Psoas muscle (tissue), 8 donors: ENCODE data around the gene PAIP2. TPM values are rescaled to one million over a fixed set of nuclear protein-coding genes. Genes with fewer than 3 reads are reported as not detected.
A peak's percentile ranks its signal among the peaks of the same experiment; 100 is the strongest.

Source experiments
- ATAC-seq, 4 donors: fragments of 200-7000 bp; cut with Tn5 transposase; one replicate each; pipeline ENCODE4 v1.9.1; 2020; ENCODE audit warnings: moderate library complexity in 3 of 4, mild to moderate bottlenecking in 2 of 4
- DNase-seq, 2 donors: peaks; one replicate each; pipeline ENCODE4 v3.0.0-alpha.2; 2020
- H3K27ac ChIP-seq: fragments of 200-600 bp; one replicate; pipeline ENCODE4 v1.8.0; 2022
- H3K27me3 ChIP-seq, 3 donors: fragments of 200-600 bp in 1 of 3; one replicate each; pipeline versions ENCODE4 v1.6.1 to v1.8.0; 2013 to 2022; ENCODE audit warnings: low read length in 2 of 3, mild to moderate bottlenecking in 2 of 3, moderate library complexity in 1 of 3; ENCODE audit not compliant: insufficient read depth in 3 of 3
- H3K36me3 ChIP-seq, 2 donors: fragments of 200-600 bp in 1 of 2; one replicate each; pipeline versions ENCODE4 v1.6.1 to v1.8.0; 2013 to 2022; ENCODE audit warnings: low read depth in 1 of 2, mild to moderate bottlenecking in 1 of 2, moderate library complexity in 1 of 2; ENCODE audit not compliant: insufficient read depth in 1 of 2
- H3K4me1 ChIP-seq: fragments of 200-600 bp; one replicate; pipeline ENCODE4 v1.8.0; 2022
- H3K4me3 ChIP-seq: fragments of 200-600 bp; one replicate; pipeline ENCODE4 v1.8.0; 2022; ENCODE audit warnings: mild to moderate bottlenecking
- H3K9me3 ChIP-seq: fragments of 200-600 bp; one replicate; pipeline ENCODE4 v1.8.0; 2022
- CTCF ChIP-seq: fragments of 200-600 bp; IDR thresholded peaks from one replicate; pipeline ENCODE4 v1.8.0; 2022; ENCODE audit warnings: antibody characterized with exemption
- WGBS, 3 donors: extraction: QIAGEN DNeasy Blood & Tissue Kit; methylation state at CpG; one replicate each; pipeline versions ENCODE4 v1.1.6 to v1.1.7; 2013; 5-methylcytosine and 5-hydroxymethylcytosine counted together
- intact Hi-C, 2 donors: fragments of 100-400 bp; cut with DNase I; formaldehyde crosslinking; loops; one replicate each; pipeline versions ENCODE4 v1.11.0 to v1.14.2; 2022
- polyA plus RNA-seq, 3 donors: library from polyadenylated mRNA; stranded (reverse); fragments of 200-250 nt; gene quantifications; one replicate each; pipeline ENCODE4 v1.2.3, GENCODE V29; 2013
- total RNA-seq, 4 donors: library from RNA; stranded (reverse); fragmentation: NEBNext Ultra II Directional in 2 of 4; extraction: Animal tissue kit (Norgen Biotek cat#: 25700) in 2 of 4; gene quantifications; one replicate each; pipeline versions ENCODE4 v1.2.1 to v1.2.4, GENCODE V29; 2021 to 2023
- donor health status: healthy with polysubstance abuse.
- donor health status: DM: no; HTN: no; CAD: no; lungs with moderate emphysema.
- donor health status: Bipolar disorder and iron deficiency.
- donor health status: healthy.
- donor health status: DM: yes; HTN: yes; CAD: no.
- donor health status: DM: no; HTN: no; CAD: no.
- donor health status: DM: no; HTN: no; CAD: no.
- donor health status: DM: yes; HTN: yes; CAD: no.

PAIP2 gene
- total and polyA plus RNA-seq, 7 donors = 111 to 252 (median 117) TPM

- Histone ChIP-seq H3K4me1 (peaks cover 64% of the 10 kb centered on the region), H3K27me3 (no peaks in the 10 kb centered on the region), H3K36me3 (peaks cover 0 to 9% of the 10 kb centered on the region in 2 donors), H3K4me3 (no peak overlapping the region), H3K9me3 (no peaks in the 10 kb centered on the region), H3K27ac (peak overlapping the region; percentile 85)
- TF ChIP-seq CTCF = no peak
- no peak for DNase-seq
- intact Hi-C loops = loop anchor here in 1 of 2 donors (10.0 kb wide), 1 partner anchor 351 kb away; no protein-coding TSS in a partner anchor
- WGBS, 3 donors = 65 to 80% (median 68%) methylated on average over 6 of the region's 6 CpGs
- ATAC-seq = no peak
These were observed 72.3 kb downstream of the PAIP2 start for GRCh38 chr5:139413963-139414362.

GRCh38 chr5:139414581-139415130, 73.0 kb downstream of the PAIP2 start:
- Histone ChIP-seq H3K27ac (peak overlapping the region; percentile 85), H3K36me3 (peaks cover 0 to 9% of the 10 kb centered on the region in 2 donors), H3K4me1 (peaks cover 71% of the 10 kb centered on the region), H3K9me3 (no peaks in the 10 kb centered on the region), H3K27me3 (no peaks in the 10 kb centered on the region), H3K4me3 (no peak overlapping the region)
- ATAC-seq (peak; percentile 69 to 82 (median 76)), DNase-seq (peak; percentile 39 to 70)
- no peak for TF ChIP-seq CTCF
- WGBS, 3 donors = 20 to 22% (median 22%) methylated on average over 9 of the region's 9 CpGs
- intact Hi-C loops = loop anchor here in 1 of 2 donors (10.0 kb wide), 1 partner anchor 350 kb away; no protein-coding TSS in a partner anchor

GRCh38 chr5:139415221-139415861, 73.7 kb downstream of the PAIP2 start:
- H3K4me1 ChIP-seq = peaks cover 68% of the 10 kb centered on the region

GRCh38 chr5:139415869-139416268, 74.2 kb downstream of the PAIP2 start:
- ATAC-seq = no peak
- H3K27me3 ChIP-seq = no peaks in the 10 kb centered on the region
- peaks cover 0 to 9% of the 10 kb centered on the region in 2 donors for H3K36me3 ChIP-seq
- DNase-seq = no peak
- no peak for TF ChIP-seq CTCF
- H3K4me3 ChIP-seq = no peak overlapping the region
- peaks cover 64% of the 10 kb centered on the region for H3K4me1 ChIP-seq
- intact Hi-C loops = loop anchor here in 1 of 2 donors (10.0 kb wide), 1 partner anchor 349 kb away; no protein-coding TSS in a partner anchor
- no peaks in the 10 kb centered on the region for H3K9me3 ChIP-seq
- H3K27ac ChIP-seq = peak overlapping the region; percentile 85

More at GRCh38 chr5:139415221-139415861, 73.7 kb downstream of the PAIP2 start:
- peaks cover 0 to 9% of the 10 kb centered on the region in 2 donors for H3K36me3 ChIP-seq
- no peak overlapping the region for H3K4me3 ChIP-seq
- H3K27ac ChIP-seq = peak overlapping the region; percentile 85
- DNase-seq (peak; percentile 21 to 63), ATAC-seq (peak; percentile 41 to 61 (median 52))
- no peaks in the 10 kb centered on the region for H3K27me3 ChIP-seq
- 17 to 25% (median 19%) methylated on average over 8 of the region's 8 CpGs for WGBS, 3 donors
- intact Hi-C loops = loop anchor here in 1 of 2 donors (10.0 kb wide), 1 partner anchor 349 kb away; no protein-coding TSS in a partner anchor
- TF ChIP-seq CTCF = no peak
- no peaks in the 10 kb centered on the region for H3K9me3 ChIP-seq
